Omental fat pad (tissue), 4 donors: ENCODE measurements around the gene IL1RAPL1. TPM values are rescaled to one million over a fixed set of nuclear protein-coding genes. Genes with fewer than 3 reads are reported as not detected.

Experiments used
- ATAC-seq: fragments of 150-250 bp; one replicate; pipeline ENCODE4 v1.9.1; 2016; ENCODE audit warnings: mild to moderate bottlenecking, moderate library complexity; ENCODE audit not compliant: low FRiP score
- DNase-seq: peaks from one replicate; pipeline ENCODE4 v3.0.0-alpha.2; 2019; ENCODE audit warnings: low spot score
- CTCF ChIP-seq, 3 donors: fragments of 450-650 bp; IDR thresholded peaks; one replicate each; pipeline ENCODE4 v1.5.1; 2016 to 2017; ENCODE audit warnings: antibody characterized with exemption in 3 of 3, mild to moderate bottlenecking in 3 of 3, moderate library complexity in 2 of 3
- total RNA-seq, 4 donors: library from RNA; depleted of rRNA; stranded (reverse); fragments of >200 nt; gene quantifications; one replicate each; pipeline ENCODE4 v1.1.0, GENCODE V29; 2016

IL1RAPL1 gene
- total RNA-seq, 4 donors from 2014 or later = 0.13 to 0.93 (median 0.42) TPM

- DNase-seq = no peak
- no peak for ATAC-seq
- no peak for TF ChIP-seq CTCF (IDR thresholded peaks at IDR 0.05)
Observed at GRCh38 chrX:29242856-29243255, 655.6 kb downstream of the IL1RAPL1 start.

GRCh38 chrX:29243942-29244341, 656.7 kb downstream of the IL1RAPL1 start:
- DNase-seq = no peak
- no peak for TF ChIP-seq CTCF (IDR thresholded peaks at IDR 0.05)
- ATAC-seq = no peak

GRCh38 chrX:29254515-29254914, 667.3 kb downstream of the IL1RAPL1 start:
- DNase-seq (no peak), ATAC-seq (no peak)
- TF ChIP-seq CTCF (IDR thresholded peaks at IDR 0.05) = no peak

GRCh38 chrX:29257521-29257920, 670.3 kb downstream of the IL1RAPL1 start:
- no peak for DNase-seq
- no peak for ATAC-seq
- no peak for TF ChIP-seq CTCF (IDR thresholded peaks at IDR 0.05)

- ATAC-seq = no peak
- no peak for DNase-seq
- TF ChIP-seq CTCF (IDR thresholded peaks at IDR 0.05) = no peak
Observed at GRCh38 chrX:29269390-29269789, 682.1 kb downstream of the IL1RAPL1 start.

GRCh38 chrX:29274517-29274916, 687.3 kb downstream of the IL1RAPL1 start:
- DNase-seq (no peak), ATAC-seq (no peak)
- TF ChIP-seq CTCF (IDR thresholded peaks at IDR 0.05) = no peak

GRCh38 chrX:29275928-29276327, 688.7 kb downstream of the IL1RAPL1 start:
- no peak for DNase-seq
- TF ChIP-seq CTCF (IDR thresholded peaks at IDR 0.05) = no peak
- no peak for ATAC-seq
